Stimulated activated CD4-positive, alpha-beta T cell treated with anti-CD3 and anti-CD28 coated beads, Interleukin-1b, Interleukin-23, amount 100 ng/mL, for 48 hours (primary cell): ENCODE data around the gene TTC13.
A peak's percentile ranks its signal among the peaks of the same experiment; 100 is the strongest.

Experiments used
- DNase-seq: peaks from one replicate; pipeline ENCODE4 v3.0.0-alpha.2; 2020

TTC13 gene

DNA sequence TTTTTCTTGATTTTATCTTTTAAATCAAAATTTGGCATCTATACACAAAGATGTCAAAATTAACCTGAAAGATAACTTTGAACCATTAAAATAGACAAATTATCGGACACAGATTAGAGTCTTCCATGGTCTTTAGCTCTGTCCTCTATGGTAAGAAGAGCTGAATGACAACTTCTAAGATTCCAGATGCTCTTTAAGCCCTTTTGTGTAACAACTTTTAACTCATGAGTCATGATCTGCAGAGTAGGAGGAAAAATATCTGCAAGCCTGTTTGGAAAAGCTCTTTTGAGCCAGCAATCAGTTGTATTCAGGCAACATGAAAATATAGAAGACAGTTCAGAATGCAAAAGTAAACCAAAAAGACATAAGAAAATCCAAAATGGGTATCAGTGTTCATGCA lies 37.8 kb downstream of the TTC13 start:
- no peak for DNase-seq

- DNase-seq = no peak
Measured at GRCh38 chr1:230939806-230940489, 38.7 kb downstream of the TTC13 start.

GRCh38 chr1:230938924-230939368 lies 39.7 kb downstream of the TTC13 start:
- no peak for DNase-seq

DNA sequence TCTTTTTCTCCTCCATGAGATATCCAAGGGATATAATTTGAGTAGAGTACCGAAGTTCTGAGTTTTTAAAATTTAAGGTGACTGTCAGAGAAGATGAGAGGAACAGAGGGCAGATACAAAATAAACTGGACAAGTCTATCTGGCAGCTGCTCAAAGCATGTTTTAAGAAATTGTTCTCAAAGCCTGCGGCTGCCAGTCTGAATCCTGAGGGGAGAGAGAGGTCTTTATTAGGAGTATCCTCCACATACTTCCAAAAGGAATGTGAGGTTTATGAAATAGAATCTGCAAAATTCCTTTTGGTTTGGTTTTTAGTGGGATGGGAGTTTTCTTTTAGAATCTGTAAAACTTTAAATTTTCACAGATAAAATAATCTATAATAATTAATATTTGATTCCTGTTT lies 41.3 kb downstream of the TTC13 start:
- no peak for DNase-seq

GRCh38 chr1:230936475-230936874 lies 42.2 kb downstream of the TTC13 start:
- no peak for DNase-seq

GRCh38 chr1:230935852-230936251 lies 42.8 kb downstream of the TTC13 start:
- no peak for DNase-seq

DNA sequence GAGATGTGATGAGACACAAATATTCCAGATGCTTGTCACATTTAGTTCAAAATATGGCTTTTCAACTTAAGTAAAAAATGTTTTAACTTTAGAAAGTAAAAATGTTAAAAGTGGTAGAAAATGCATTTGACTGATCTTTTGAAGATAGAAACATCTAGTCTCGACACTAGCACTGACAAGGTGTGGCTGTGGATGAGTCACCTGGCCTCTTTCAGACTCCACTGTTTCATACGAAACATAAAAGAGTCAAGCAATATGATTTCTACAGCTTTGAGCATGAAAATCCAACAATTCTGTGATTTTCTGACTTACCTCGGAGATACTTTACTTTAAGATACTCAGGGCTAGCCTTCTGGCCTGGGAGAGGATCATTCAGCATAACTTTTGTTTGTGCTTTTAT lies 47.7 kb downstream of the TTC13 start:
- DNase-seq = no peak

- no peak for DNase-seq
Measured at GRCh38 chr1:230926182-230926581, 52.5 kb downstream of the TTC13 start.

- DNase-seq = no peak
Measured at GRCh38 chr1:230925608-230926007, 53.1 kb downstream of the TTC13 start.

DNA sequence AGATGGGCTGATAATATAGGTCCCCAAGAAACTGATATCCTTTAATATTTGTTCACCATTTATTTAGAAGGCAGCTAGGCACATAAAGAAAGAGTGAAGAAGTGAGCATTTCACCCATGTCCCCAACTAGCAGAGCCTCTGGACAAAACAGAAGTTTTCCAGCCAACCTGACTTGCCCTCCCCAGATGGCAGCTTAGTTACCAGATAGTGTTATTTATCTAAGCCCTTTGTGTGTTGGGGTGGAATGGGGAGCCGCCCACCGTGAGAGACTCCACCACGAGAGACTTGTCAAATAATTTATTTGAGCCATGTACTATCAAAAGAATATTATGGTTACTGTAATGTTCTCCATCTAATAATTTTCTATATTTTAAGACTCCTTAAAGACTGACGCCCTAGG lies 55.5 kb downstream of the TTC13 start:
- no peak for DNase-seq

DNA sequence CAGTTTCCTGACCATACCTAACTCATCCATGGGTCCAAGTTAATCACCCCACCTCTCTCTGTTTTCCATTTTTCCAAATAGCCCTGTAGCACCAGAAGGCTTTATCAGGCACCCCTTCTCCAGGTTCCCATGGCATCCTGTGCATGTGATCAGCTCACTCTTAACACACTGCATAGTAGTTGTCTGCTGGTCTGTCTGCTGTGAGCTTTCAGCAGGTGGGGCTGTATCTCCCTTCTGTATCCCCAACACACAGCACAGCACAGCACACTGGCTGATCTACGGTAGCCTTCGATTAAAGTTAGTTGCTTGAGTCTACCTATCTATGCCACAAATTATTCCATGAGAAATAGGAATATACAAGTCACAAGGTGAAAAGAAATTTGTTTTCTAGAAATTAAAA lies 56.0 kb downstream of the TTC13 start:
- no peak for DNase-seq

DNA sequence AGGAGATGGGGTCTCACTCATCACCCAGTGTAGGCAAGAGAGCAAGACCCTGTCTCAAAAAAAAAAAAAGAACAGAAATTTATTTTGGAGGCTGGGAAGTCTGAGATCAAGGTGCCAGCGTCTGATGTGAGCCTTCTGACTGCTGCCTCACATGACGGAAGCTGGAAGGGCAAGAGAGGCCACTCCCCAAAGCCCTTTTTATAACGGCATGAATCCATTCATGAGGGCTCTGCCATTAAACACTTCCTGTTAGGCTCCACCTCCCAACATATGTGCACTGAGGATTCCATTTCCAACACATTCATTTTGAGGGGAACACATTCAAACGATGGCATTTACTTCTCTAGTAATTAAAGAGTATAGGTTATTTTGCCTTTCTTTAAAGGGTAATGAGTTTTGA lies 59.5 kb downstream of the TTC13 start:
- DNase-seq = no peak

DNA sequence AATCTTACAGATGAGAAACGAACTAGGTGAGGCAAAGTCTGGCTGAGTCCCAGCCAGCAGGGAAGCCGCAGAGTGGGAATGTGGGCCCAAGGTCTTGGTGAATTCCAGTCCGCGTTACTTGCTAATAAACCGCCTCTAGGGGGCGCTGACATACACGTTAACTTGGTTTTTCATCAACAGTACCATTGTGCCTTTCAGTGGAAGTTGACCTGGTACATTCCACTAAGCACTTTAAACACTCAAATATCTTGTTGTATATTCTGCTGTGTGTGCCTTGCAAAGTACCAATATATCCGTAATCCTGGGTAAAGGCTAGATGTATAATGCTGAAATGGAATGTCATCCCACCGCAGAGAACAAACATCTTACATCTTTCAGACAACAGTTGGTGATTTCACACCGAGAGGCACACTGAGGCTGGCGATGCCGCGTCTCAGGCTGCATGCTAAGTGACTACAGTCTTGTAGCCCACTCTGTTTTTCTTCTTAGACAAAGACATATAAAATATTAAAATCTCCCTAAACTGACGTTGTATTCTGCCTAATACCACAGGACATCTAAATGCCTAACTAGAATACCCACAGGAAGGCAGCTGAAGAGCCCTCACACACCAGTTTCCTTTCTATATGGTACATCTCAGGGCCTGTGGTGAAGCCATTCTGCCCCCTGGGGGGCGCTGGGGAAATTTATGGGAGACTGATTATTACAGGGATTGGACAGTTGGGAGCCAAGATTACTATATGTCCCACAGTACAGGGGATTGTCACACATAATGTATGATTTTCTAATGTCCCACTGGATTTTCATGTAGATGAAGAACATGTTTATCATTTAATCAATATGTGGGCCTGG lies 61.2 kb downstream of the TTC13 start:
- DNase-seq = peak; percentile 59

DNA sequence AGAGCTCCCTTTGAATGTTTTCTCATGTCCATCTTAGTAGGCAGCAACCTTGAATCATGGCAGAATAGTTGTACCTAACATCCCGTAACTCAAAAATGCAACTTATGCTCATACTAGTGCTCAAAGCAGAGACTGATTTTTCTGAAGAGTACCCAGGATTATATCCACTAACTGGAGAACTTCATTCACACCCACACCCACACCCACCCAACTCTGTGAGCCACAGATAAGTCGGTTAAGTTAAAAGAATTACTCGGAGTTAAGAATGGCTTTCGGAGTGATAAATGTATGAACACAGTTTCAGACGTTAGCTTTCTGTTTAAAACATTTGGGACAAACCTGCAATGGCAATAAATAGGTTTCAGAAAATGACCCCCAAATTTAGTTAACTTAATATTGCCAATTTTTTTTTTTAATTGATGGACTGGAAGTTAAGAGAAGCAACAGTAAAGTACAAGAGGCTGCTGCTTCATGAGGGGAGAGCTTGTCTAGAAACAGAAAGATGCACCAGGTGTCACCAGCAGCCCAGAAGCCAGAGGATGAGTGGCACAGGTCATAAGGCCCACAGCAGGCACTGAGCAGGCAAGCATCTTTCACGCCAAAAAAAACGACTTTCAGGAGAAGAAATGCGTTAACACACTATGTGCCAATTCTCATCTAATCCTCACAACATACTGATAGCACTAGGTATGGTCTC lies 61.9 kb downstream of the TTC13 start:
- DNase-seq = no peak

DNA sequence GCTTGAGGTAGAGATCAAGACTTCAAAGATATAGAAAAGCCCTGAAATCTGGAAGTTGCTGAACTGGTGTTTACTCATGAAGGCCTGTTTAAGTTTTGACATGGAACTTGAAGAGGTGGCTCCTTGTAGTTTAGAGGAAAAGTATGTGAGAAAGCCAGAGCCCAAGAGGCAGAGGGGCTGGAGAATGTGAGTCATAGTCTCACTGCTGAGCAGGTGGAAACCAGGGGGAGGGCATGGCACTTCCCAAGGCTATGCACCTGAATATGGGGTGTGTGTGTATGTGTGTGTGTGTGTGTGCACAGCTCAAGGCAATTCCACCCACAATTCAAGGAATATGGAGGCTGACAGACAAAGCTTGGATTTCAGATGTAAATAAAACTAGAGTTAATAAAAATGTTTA lies 63.6 kb downstream of the TTC13 start:
- DNase-seq = no peak

DNA sequence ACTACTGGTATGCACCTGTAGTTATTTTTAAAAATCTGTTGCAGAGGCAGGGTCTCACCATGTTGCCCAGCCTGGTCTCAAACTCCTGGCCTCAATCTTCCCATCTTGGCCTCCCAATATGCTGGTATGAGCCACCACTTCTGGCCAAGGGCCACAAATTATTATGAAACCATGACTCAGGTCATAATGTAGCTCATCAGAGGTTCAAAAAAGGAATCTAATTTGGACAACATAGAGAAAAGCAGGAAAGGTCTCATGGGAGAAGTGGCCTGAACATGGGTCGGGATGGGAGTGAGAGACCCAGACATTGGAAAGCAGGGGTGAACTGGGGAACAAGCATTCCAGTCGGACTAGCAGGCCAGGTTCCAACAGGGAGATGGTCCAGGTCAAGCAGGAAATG lies 65.2 kb downstream of the TTC13 start:
- DNase-seq = no peak

DNA sequence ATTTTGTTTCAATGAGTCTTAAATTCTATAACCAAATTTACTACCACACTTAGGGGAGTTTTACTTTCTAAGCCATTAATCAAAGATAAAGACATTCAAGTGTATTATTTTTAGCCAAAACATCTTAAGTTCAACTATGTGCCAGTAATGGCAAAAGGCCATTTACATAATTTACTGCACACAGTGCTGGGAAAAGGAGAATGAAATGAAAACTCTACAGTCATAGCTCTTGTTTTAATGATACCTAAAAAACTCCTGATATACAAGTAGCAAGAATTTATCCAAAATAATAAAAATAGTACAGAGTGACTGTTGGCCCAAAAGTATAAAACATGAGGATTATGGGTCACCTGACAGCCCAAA lies 67.9 kb downstream of the TTC13 start:
- no peak for DNase-seq

DNA sequence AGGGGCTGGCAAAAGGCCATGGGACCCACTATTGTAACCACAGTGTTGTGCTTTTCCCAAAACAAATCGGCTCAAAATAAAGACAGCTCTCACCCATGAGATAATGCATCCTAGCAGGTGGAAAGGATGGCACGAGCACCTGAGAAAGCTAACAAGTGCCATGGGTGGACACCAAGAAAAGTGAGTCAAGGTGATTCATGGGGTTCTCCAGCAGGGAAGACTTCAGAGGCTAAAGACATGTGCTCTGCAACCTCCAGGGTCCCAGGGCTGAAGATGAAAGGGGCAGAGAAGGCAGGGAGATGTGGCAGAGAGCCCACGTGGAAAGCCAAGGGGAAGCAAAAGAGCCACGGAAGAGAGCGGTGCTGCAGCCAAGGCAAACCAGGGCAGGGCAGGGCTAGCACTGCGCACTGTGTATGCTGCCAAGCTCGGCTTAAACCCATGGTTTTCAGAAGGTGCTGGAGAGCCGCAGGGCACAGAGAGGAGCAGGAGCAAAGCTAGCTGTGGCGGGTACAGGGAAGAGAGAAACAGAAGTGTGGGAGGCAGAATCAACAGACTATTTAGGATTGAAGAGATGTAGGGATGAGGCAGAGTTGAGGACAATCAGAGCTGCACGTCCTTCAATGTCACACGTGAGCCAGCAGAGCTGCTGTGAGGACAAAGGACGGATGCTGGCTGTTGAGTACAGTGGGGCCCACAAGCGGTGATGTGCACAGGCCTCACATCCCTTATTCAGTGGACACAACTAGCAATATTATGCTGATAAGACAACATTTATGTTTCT lies 68.5 kb downstream of the TTC13 start:
- no peak for DNase-seq

GRCh38 chr1:230907472-230908205 lies 71.0 kb downstream of the TTC13 start:
- no peak for DNase-seq

DNA sequence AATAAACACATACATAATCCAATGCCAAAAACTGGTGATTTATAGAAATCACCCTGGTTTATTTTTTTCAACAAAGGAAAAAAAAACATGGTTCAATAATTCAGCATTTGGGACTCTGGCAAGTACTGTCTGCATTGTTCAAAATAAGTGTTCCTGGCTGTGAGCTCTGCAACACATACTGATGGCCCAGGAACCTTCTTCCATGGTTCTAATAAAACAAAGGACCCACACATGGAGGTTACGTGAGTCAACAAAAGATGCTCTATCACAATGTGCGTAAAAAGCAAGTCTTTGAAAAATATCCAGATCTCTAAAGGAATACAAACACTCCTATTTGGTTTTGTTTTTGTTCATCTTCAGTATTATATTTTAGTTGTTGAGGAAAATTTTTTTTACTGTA lies 72.4 kb downstream of the TTC13 start:
- DNase-seq = no peak

DNA sequence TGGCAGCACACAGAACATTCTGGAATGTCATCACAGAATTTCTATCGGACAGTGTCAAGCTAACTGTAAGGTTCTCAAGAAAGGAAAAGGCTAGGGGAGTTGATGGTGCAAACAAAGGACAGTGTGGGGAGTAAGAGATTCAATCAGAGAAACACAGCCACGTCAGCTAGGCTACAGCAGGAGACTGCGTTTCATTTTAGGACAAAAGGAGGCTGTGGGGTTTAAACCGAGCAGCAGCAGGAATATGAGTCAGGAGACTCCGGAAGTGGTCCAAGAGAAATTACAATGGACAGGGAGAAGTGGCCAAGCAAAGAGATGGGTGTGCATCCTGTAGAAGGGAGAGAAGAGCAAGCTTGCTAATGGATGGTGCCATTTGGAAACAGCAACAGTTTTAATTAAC lies 72.9 kb downstream of the TTC13 start:
- no peak for DNase-seq

GRCh38 chr1:230902349-230902923 lies 76.2 kb downstream of the TTC13 start:
- DNase-seq = no peak
